HG03469 (cell line): ENCODE data around the gene POGLUT3.

Experiments used
- ATAC-seq: cut with Tn5 transposase; IDR thresholded peaks from one replicate; pipeline ENCODE4 v1.9.1; 2021; ENCODE audit warnings: mild to moderate bottlenecking, moderate library complexity, moderate number of reproducible peaks; ENCODE audit not compliant: unreplicated experiment

Gene POGLUT3

DNA sequence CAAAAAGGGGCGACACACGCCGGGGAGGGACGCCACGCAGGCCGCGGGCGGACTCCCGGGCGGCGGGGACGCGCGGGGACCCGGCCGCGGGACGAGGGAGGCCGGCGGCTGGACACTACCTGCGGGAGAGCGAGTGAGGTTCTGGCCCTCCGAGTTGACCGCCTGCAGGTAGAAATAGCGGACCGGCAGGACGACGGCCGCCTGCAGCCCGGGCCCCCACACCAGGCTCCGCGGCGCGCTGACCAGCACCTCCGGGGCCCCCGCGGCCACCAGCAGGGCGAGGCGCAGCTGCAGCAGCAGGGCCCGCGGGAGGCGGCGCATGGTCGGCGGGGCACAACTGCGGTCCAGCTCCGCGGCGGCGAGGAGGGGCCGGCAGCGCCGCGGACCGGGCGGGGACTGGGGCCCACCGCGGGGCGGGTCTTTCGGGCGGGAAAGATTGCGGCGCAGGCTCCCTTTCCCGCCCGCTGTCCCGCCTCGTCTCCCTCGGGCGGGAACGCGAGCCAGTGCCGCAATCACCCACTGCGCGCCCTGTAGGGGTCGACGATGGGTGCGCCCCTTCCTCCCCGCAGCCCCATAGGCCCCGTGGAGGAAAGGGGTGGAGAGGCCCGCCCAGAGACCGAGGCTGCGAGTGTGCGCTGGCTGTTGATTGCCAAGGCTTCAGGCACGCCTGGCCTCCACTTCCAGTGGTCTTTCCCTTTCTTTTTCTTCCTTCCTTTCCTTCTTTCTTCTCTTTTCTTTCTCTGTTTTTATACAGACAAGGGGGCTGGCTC, at the start of gene POGLUT3:
Gene POGLUT3 (minus strand): TSS at position 339 of the 770 bp plus-strand sequence. CDS start 18 bp downstream, at position 321.
- ATAC-seq, result no peak

- ATAC-seq, result no peak
Observed at GRCh38 chr11:108545909-108546501, 47.8 kb upstream of the POGLUT3 start.

DNA sequence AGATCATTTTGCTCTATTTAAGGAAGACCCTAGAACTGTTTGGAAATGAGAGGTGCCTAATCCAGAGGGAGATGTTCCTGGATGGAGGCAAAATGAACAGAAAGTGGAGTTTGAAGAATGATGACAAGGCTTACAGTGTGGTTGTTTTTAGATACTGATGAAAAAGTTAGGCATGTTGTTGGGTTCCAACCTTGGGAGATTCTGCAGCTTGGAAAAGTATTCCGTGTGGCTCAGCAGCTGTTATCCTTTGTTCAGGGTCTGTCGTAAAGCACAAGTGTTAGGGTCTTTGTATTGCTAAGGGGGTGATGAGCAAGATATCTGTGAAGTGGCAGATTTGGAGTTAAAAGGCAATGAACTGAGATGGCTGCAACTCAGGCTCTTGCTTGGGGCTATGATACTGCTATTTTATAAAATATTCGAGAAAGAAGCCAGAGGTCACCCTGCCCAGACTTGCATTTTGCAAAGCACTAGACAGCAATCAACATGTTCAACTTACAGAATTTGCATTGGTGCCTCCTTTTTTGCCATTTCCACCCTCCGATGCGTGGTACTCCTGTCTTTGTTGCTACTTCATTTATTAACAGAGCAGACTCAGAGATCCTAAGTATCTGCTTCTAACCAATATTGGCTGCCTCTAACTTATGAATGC, 45.3 kb upstream of the POGLUT3 start:
- ATAC-seq, result no peak

- ATAC-seq, result no peak
Observed at GRCh38 chr11:108541531-108541930, 43.3 kb upstream of the POGLUT3 start.

GRCh38 chr11:108538502-108538901, 40.3 kb upstream of the POGLUT3 start:
- no peak for ATAC-seq

GRCh38 chr11:108538022-108538424, 39.8 kb upstream of the POGLUT3 start:
- ATAC-seq, result no peak

GRCh38 chr11:108536783-108537182, 38.6 kb upstream of the POGLUT3 start:
- ATAC-seq, result no peak

DNA sequence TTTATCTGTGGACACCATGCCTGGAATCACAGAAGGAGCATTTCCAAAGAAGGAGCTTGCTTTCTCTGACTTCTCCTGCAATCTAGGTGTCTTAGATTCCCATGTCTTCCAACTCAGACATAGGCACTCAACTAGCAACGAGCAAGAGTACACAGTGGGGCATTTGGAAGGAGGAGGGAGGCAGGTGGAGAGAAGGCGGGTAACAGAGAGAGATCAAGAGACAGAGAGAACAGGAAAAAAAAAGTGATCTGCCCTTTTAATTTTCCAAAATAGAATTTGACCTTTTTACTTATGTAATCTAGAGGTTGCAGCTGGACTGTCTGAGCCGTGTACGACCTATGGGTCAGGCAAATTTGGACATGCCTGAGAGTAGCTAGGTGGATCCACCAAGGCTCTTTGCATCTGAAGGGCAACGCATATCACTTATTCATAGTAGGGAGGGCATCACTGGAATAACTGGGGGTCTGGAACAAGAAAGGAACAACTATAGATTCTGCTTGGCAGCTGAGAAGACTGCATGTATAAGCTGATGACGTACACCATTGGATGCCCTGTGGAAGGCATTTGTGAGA, 37.3 kb upstream of the POGLUT3 start:
- no peak for ATAC-seq

DNA sequence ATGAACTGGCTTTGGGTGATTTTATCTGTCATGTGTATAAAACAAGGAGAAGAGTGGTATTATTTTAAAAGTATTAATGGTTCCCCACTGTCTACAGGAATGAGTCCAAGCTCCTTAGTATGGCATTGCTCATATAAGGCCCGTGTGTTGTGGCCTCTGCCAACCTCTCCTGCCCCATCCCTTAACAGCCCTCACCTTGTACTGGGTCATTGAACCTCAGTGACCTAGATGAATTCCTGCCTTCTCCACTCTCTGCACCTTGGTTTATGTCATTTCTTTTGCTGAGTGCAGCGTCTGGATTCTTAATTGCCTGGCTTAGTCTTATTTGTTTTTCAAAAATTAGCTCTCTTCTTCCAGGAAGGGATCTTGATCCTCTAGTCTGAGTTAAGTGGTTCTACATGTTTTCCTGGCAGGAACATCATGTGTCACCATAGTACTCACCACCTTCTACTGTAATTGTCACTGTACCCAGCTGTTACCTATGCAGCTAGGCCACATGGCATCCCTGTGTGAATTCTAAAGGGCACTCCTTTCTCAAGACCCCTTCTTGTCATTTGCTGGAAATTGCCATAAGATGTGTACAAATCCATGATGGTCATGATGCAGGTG, 36.2 kb upstream of the POGLUT3 start:
- ATAC-seq, result no peak

DNA sequence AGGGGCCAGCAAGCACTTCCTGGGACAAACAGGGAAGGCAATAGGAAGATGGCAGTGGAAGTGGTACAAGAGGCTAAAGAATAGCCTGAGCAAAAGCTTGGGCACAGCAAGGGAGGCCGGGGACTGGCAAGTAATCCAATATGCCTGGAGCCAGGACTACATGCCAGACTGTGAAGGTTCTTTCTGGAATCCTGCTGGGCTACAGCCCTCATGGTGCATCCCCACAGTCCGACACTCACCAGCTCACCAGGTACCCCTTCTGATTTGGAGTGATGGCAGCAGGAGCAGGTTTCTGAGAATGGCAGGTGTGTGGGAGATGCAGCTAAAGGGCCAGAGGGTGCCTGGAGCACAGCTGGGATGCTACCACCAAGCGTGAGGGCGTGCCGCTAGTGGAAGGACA, 32.2 kb upstream of the POGLUT3 start:
- no peak for ATAC-seq

DNA sequence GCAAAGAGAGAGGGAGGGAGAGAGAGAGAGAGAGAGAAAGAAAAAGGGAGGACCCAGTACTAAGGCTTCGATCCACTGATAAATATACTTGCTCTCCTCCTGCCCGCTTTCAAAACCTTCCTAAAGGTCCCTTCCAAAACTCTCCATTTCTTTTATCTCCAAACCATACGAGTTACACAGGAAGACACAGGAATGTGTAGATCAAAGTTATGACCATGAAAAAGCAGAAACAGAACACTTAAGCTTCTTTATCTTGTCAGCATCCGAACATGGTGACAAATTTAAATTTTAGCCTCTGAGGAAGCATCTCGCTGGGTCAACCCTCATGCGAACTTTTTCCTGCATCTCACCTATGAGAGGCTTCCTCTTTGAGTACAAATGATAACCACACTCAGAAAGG, 29.2 kb upstream of the POGLUT3 start:
- no peak for ATAC-seq

GRCh38 chr11:108525161-108525560, 27.0 kb upstream of the POGLUT3 start:
- ATAC-seq, result no peak

DNA sequence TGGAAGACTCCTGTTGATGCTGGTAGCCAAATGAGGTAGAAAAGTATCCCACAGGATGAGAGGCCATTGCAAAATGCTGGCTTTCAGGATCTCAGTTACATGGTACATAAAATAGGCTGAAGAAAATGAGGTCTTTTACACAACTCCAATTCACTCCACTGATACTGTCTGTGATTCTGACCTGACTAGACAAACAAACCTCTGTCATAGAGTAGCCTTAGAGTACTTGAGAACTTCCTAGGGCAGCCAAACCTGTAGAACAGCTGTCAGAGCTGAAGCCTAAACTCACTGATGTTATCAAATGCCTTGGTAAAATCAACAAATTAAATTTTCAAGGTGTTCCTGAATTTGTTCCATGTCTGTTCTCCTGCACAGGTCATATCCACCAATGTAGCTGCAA, 26.2 kb upstream of the POGLUT3 start:
- ATAC-seq, result no peak

- no peak for ATAC-seq
Observed at GRCh38 chr11:108522318-108522717, 24.1 kb upstream of the POGLUT3 start.

DNA sequence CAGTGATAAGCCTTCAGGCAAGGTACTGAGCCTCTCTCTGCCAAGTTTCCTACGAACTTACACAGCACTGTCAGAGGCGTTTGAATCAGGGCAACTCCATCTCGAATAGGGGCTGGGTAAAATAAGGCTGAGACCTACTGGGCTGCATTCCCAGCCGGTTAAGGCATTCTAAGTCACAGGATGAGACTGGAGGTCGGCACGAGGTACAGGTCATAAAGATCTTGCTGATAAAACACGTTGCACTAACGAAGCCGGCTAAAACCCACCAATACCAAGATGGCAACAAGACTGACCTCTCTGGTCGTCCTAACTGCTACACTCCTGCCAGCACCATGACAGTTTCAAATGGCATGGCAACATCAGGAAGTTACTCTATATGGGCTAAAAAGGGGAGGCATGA, 20.4 kb upstream of the POGLUT3 start:
- ATAC-seq, result no peak

DNA sequence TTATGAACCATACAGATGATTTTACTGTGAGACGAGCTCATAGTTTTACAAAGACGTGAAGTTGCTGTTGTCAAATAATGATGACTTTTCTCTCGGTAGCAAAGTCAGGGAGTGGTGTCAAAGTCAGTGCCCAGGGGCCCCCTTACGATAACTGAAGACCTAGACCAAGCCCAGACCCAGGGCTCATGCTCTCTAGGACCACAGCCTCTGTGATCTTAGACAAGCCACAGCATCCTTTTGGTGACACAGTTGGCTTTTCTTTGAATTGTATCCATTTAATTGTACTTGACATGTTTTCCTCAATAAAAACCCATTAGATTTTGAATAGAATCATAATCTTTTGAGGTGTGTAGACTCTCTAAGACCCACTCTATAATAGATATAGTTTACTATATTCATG, 17.9 kb upstream of the POGLUT3 start:
- no peak for ATAC-seq

- ATAC-seq, result no peak
Observed at GRCh38 chr11:108512708-108513107, 14.5 kb upstream of the POGLUT3 start.

DNA sequence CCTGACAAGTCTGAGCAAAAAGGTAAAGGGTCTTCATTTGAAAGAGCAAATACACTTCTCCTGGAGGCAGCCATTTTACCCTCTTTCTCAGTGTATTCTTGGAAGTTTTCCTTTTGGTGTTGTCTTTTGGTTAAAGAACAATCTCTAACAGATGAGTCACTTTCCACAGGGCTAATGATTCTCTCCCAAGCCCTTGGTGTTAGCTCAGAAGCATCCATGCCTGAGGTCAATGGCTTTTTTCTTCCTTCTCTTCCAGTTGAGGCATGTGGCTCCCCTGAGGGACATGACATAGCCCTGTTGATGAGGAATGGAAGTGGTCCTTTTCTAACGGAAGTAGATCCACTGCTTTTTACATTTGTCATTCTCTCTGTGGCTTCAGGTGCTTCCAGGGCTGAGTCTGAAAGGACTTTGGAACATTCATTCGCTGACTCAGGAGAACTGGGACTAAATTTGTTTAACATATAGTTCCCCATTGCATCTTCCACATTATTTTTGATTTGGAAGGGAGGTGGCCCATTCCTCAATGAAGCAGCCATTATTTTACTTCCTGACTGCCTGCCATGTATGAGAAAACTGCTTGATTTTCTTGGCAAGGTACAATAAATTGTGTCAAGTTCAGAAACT, 13.8 kb upstream of the POGLUT3 start:
- ATAC-seq, result no peak

DNA sequence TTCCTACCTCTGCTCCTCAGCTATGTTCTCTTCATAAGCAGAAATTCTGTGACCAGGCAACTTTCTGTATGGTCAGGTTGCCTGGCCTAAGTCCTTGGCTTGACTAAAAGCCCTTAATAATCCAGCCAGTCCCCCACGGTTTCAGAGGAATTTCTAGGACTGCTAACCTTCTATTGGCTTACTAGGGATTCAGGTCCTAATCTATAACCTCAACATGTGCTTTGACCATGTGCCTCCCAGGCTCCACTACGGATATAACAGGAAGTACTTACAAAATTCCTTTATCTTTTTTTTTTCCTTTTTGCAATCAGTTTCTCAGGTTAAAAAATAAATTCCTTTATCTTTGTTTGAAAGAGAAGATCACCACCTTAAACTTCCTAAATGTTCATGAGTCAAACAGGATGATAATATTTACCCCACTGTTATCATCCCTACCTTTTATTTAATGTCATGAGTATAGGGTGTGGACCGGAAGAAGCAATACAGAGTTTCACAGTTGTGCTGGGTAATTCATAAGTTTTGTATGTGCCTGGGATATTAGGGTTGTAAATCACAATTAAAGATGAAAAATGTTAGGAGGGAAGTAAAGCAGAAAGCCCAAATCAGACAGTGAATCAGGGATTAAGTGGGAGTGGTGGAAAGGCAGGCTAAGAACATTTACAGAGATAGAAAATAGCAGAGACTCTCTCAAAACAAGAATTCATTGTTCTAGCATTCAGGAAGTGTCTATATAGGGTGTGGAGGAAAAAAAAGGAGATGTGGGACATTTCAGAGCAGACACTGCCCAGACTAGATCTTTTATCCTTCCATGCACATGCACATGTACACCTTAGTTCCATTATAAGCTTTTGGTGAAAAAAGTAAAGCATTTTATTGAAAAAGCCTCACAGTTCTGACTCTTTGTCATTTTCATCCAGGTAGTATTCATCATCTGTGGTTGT, 10.7 kb upstream of the POGLUT3 start:
- no peak for ATAC-seq

DNA sequence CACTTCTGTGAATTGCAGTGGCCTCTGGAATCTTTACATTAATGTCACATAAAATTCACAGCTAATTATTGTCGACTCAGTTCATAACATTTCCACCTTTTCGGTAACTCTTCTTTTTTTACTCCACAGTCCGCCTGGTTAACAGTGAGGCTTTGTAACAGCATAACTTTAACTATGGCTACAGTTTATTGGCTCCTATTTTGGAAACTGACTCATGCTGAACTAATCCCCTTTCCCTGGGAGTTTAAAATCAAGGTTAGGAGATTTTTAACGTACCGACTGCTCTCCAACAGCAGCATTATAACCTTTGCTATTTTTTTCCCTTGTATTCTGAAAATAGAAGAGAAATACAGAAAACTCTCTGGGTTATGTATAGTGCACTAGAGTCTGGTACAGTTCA, 3.2 kb upstream of the POGLUT3 start:
- ATAC-seq, result no peak
